H9 (cell line): ENCODE results near the gene RASSF3. TPM values are rescaled to one million over a fixed set of nuclear protein-coding genes. Genes with fewer than 3 reads are reported as not detected.

Experiments
- DNase-seq: peaks from one replicate; pipeline ENCODE4 v3.0.0-alpha.2; 2017
- H2AFZ ChIP-seq: one replicate; pipeline ENCODE4 v1.6.1; 2013; ENCODE audit warnings: mild to moderate bottlenecking, low read length, control low read depth, moderate library complexity
- H2AK5ac ChIP-seq: 2 replicates; pipeline ENCODE4 v1.6.1; 2013; ENCODE audit warnings: low read length, control low read depth, mixed read lengths; ENCODE audit not compliant: insufficient read length
- H2BK120ac ChIP-seq: one replicate; pipeline ENCODE4 v1.6.1; 2013; ENCODE audit warnings: low read depth, mild to moderate bottlenecking, low read length, control low read depth, inconsistent platforms; ENCODE audit not compliant: poor library complexity, severe bottlenecking
- H2BK12ac ChIP-seq: 2 replicates; pipeline ENCODE4 v1.6.1; 2013; ENCODE audit warnings: low read length, control low read depth, mixed read lengths, low read depth; ENCODE audit not compliant: insufficient read length
- H2BK15ac ChIP-seq: 2 replicates; pipeline ENCODE4 v1.6.1; 2013; ENCODE audit warnings: low read depth, low read length, control low read depth
- H2BK20ac ChIP-seq: one replicate; pipeline ENCODE4 v1.6.1; 2013; ENCODE audit warnings: low read depth, mild to moderate bottlenecking, low read length, control low read depth, inconsistent platforms; ENCODE audit not compliant: poor library complexity, severe bottlenecking
- H2BK5ac ChIP-seq: 2 replicates; pipeline ENCODE4 v1.6.1; 2013; ENCODE audit warnings: low read length, control low read depth, mixed read lengths; ENCODE audit not compliant: insufficient read length
- H3K14ac ChIP-seq: 2 replicates; pipeline ENCODE4 v1.6.1; 2013; ENCODE audit warnings: low read length, control low read depth; ENCODE audit not compliant: insufficient read depth
- H3K18ac ChIP-seq: 2 replicates; pipeline ENCODE4 v1.6.1; 2013; ENCODE audit warnings: low read depth, mild to moderate bottlenecking, mixed read lengths, low read length, control low read depth; ENCODE audit not compliant: insufficient read length
- H3K23ac ChIP-seq: 2 replicates; pipeline ENCODE4 v1.6.1; 2013; ENCODE audit warnings: low read length, control low read depth, mixed read lengths, low read depth; ENCODE audit not compliant: insufficient read length
- H3K23me2 ChIP-seq: 2 replicates; pipeline ENCODE4 v1.6.1; 2013; ENCODE audit warnings: low read depth, mild to moderate bottlenecking, mixed read lengths, low read length, control low read depth; ENCODE audit not compliant: insufficient read length, poor library complexity, severe bottlenecking
- H3K27ac ChIP-seq: 2 replicates; pipeline ENCODE4 v1.5.1; 2013; ENCODE audit warnings: low read length, control low read depth, mixed read lengths, low read depth; ENCODE audit not compliant: insufficient read length
- H3K27me3 ChIP-seq: 2 replicates; pipeline ENCODE4 v1.6.1; 2013; ENCODE audit warnings: low read length, control low read depth, inconsistent platforms; ENCODE audit not compliant: insufficient read depth
- H3K4ac ChIP-seq: 2 replicates; pipeline ENCODE4 v1.6.1; 2013; ENCODE audit warnings: low read depth, mild to moderate bottlenecking, control low read depth, inconsistent platforms, low read length, moderate library complexity
- H3K4me1 ChIP-seq: 2 replicates; pipeline ENCODE4 v1.6.1; 2013; ENCODE audit warnings: low read length, control low read depth, inconsistent platforms; ENCODE audit not compliant: insufficient read depth
- H3K4me2 ChIP-seq: 2 replicates; pipeline ENCODE4 v1.6.1; 2013; ENCODE audit warnings: low read length, control low read depth, mixed read lengths; ENCODE audit not compliant: insufficient read length, insufficient read depth
- H3K56ac ChIP-seq: 2 replicates; pipeline ENCODE4 v1.6.1; 2013; ENCODE audit warnings: low read depth, mild to moderate bottlenecking, mixed read lengths, low read length, control low read depth; ENCODE audit not compliant: insufficient read length
- H3K79me1 ChIP-seq: 2 replicates; pipeline ENCODE4 v1.6.1; 2013; ENCODE audit warnings: low read depth, mild to moderate bottlenecking, moderate library complexity, low read length, control low read depth, inconsistent platforms; ENCODE audit not compliant: insufficient read depth, poor library complexity, severe bottlenecking
- H3K79me2 ChIP-seq: 2 replicates; pipeline ENCODE4 v1.6.1; 2013; ENCODE audit warnings: low read length, control low read depth, inconsistent platforms; ENCODE audit not compliant: insufficient read depth
- H3K9ac ChIP-seq: 2 replicates; pipeline ENCODE4 v1.6.1; 2013; ENCODE audit warnings: low read length, control low read depth, mixed read lengths; ENCODE audit not compliant: insufficient read length; ENCODE audit errors: extremely low read depth
- H3K9me3 ChIP-seq: one replicate; pipeline ENCODE4 v1.6.1; 2013; ENCODE audit warnings: low read depth, low read length, inconsistent platforms; ENCODE audit not compliant: control insufficient read depth
- H3T11ph ChIP-seq: one replicate; pipeline ENCODE4 v1.6.1; 2013; ENCODE audit warnings: mild to moderate bottlenecking, low read length, control low read depth, inconsistent platforms
- H4K20me1 ChIP-seq: one replicate; pipeline ENCODE4 v1.6.1; 2013; ENCODE audit not compliant: control insufficient read depth, insufficient read length, insufficient read depth
- H4K5ac ChIP-seq: 2 replicates; pipeline ENCODE4 v1.6.1; 2013; ENCODE audit warnings: low read depth, mild to moderate bottlenecking, mixed read lengths, low read length, control low read depth; ENCODE audit not compliant: insufficient read length
- H4K8ac ChIP-seq: replicated peaks from 2 replicates; pipeline ENCODE4 v1.6.1; 2013; ENCODE audit warnings: low read length, control low read depth, mixed read lengths, low read depth; ENCODE audit not compliant: insufficient read length
- H4K91ac ChIP-seq: 2 replicates; pipeline ENCODE4 v1.6.1; 2013; ENCODE audit warnings: low read depth, mild to moderate bottlenecking, moderate library complexity, mixed read lengths, low read length, control low read depth; ENCODE audit not compliant: insufficient read length
- H3K27ac Mint-ChIP-seq, 3 experiments: 2 replicates in 2 of 3; 3 replicates in 1 of 3; pipeline ENCODE4 v1.8.0; 2020 to 2021; ENCODE audit warnings: mixed read lengths in 3 of 3, mild to moderate bottlenecking in 1 of 3, moderate library complexity in 1 of 3
- H3K27me3 Mint-ChIP-seq: 2 replicates; pipeline ENCODE4 v1.8.0; 2021; ENCODE audit warnings: low read depth, mild to moderate bottlenecking, moderate library complexity, mixed read lengths
- H3K36me3 Mint-ChIP-seq, 3 experiments: 2 replicates in 2 of 3; 3 replicates in 1 of 3; pipeline ENCODE4 v1.8.0; 2020 to 2021; ENCODE audit warnings: low read depth in 3 of 3, mixed read lengths in 3 of 3; ENCODE audit not compliant: insufficient read depth in 1 of 3
- H3K4me1 Mint-ChIP-seq, 2 experiments: 2 replicates each; pipeline ENCODE4 v1.8.0; 2020; ENCODE audit warnings: mixed read lengths in 2 of 2
- H3K4me3 Mint-ChIP-seq, 2 experiments: 2 replicates in 1 of 2; 3 replicates in 1 of 2; pipeline ENCODE4 v1.8.0; 2020 to 2021; ENCODE audit warnings: mild to moderate bottlenecking in 2 of 2, mixed read lengths in 2 of 2, moderate library complexity in 1 of 2
- H3K9me3 Mint-ChIP-seq, 2 experiments: 2 replicates in 1 of 2; 3 replicates in 1 of 2; pipeline ENCODE4 v1.8.0; 2020; ENCODE audit warnings: mild to moderate bottlenecking in 2 of 2, mixed read lengths in 2 of 2, moderate library complexity in 1 of 2
- WGBS: extraction: QIAGEN DNeasy Blood & Tissue Kit; methylation state at CpG from one replicate; pipeline ENCODE4 v1.1.7; 2013; ENCODE audit warnings: missing lambda C conversion rate, low lambda C conversion rate, mixed read lengths; ENCODE audit not compliant: insufficient read length; ENCODE audit errors: extremely low coverage; 5-methylcytosine and 5-hydroxymethylcytosine counted together
- total RNA-seq: library from RNA; stranded (reverse); gene quantifications from 2 replicates; pipeline ENCODE4 v1.2.1, GENCODE V29; 2021
- TF ChIP-seq, protein P1 (sequence below): fragments of 200-600 bp; sonication (generic); conservative IDR thresholded peaks from 3 replicates; pipeline ENCODE4 v1.8.0; 2021; ENCODE audit warnings: antibody characterized with exemption, mild to moderate bottlenecking

Gene RASSF3
- total RNA-seq, 1 experiment from 2014 or later, result 45.1 TPM

DNA sequence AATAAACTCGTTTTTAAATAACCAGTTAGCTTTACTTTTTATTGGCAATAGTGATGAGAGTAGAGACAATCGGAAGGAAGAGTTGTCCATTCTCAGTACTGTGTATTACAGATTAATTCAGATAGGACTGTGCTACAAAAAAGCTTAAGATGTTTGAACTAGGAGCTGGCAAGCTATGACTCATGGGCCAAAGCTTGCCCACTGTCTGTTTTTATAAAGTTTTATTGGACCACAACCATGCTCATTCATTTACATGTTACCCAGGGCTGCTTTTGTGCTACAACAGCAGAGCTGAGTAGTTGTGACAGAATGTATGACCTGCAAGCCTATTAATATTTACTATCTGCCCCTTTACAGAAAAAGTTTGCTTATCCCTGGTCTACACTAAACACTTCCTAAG is 129.5 kb downstream of the RASSF3 start:
- H3K36me3 Mint-ChIP-seq, result peaks cover 21 to 84% (median 76%) of the 10 kb centered on the region in 3 experiments; a peak in 6 of 7 replicates

More for the DNA sequence above, 129.5 kb downstream of the RASSF3 start:
- Histone ChIP-seq H3T11ph (no peak overlapping the region), H2BK120ac (no peak overlapping the region), H3K27me3 (no peaks in the 10 kb centered on the region), H3K9ac (no peak overlapping the region), H3K79me1 (no peaks in the 10 kb centered on the region), H2BK15ac (no peak overlapping the region), H3K56ac (no peak overlapping the region), H3K18ac (no peak overlapping the region), H3K23ac (no peak overlapping the region), H3K4me1 (no peaks in the 10 kb centered on the region), H3K9me3 (no peaks in the 10 kb centered on the region), H4K20me1 (no peaks in the 10 kb centered on the region), H2BK5ac (no peak overlapping the region), H3K4me2 (no peak overlapping the region), H4K8ac (no peak overlapping the region), H4K5ac (no peak overlapping the region), H3K27ac (no peak overlapping the region), H2AK5ac (no peak overlapping the region), H2AFZ (no peak overlapping the region), H3K14ac (no peak overlapping the region), H2BK20ac (no peak overlapping the region), H3K79me2 (no peaks in the 10 kb centered on the region), H3K23me2 (no peaks in the 10 kb centered on the region), H2BK12ac (no peak overlapping the region), H4K91ac (no peak overlapping the region), H3K4ac (no peak overlapping the region)
- no peaks in the 10 kb centered on the region for H3K9me3 Mint-ChIP-seq
- WGBS, result no CpG with 5 or more reads among the region's 2 CpGs
- TF ChIP-seq, protein P1, sequence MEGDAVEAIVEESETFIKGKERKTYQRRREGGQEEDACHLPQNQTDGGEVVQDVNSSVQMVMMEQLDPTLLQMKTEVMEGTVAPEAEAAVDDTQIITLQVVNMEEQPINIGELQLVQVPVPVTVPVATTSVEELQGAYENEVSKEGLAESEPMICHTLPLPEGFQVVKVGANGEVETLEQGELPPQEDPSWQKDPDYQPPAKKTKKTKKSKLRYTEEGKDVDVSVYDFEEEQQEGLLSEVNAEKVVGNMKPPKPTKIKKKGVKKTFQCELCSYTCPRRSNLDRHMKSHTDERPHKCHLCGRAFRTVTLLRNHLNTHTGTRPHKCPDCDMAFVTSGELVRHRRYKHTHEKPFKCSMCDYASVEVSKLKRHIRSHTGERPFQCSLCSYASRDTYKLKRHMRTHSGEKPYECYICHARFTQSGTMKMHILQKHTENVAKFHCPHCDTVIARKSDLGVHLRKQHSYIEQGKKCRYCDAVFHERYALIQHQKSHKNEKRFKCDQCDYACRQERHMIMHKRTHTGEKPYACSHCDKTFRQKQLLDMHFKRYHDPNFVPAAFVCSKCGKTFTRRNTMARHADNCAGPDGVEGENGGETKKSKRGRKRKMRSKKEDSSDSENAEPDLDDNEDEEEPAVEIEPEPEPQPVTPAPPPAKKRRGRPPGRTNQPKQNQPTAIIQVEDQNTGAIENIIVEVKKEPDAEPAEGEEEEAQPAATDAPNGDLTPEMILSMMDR, result no peak
- H3K27me3 Mint-ChIP-seq, result no peaks in the 10 kb centered on the region
- DNase-seq, result no peak
- H3K4me1 Mint-ChIP-seq, result no peaks in the 10 kb centered on the region
- no peak overlapping the region for H3K4me3 Mint-ChIP-seq
- H3K27ac Mint-ChIP-seq, result no peak overlapping the region
